NCI-H748 (cell line): Measurements from ENCODE around the gene SCFD2.
"Not testable (repeated sequence)": the region's sequence is repeated elsewhere in the genome, so short reads cannot be mapped to it uniquely, and the experiment has no call there.

Experiments used
- DNase-seq: peaks from one replicate; lab custom pipeline; 2025; ENCODE audit not compliant: unreplicated experiment; lab: John Stamatoyannopoulos, UW

The SCFD2 gene

DNA sequence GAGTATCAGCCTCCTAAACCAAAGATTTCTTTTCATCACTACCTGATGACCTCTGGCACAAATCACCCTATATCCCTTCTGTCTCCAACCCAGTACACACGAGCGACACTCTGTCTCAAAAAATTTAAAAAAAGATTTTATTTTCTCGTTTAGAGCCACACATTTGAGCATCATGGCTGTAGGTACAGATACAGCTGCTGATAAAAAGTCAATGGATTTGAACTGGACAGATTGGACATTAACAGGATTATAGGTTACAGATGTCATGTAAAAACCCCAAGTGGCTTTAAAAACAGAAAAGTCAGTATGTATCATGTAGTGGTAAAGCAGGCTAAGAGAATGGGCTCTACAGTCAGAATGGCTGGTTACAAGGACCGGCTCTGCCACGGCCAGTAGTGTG, 171.1 kb downstream of the SCFD2 start:
- no peak for DNase-seq

DNA sequence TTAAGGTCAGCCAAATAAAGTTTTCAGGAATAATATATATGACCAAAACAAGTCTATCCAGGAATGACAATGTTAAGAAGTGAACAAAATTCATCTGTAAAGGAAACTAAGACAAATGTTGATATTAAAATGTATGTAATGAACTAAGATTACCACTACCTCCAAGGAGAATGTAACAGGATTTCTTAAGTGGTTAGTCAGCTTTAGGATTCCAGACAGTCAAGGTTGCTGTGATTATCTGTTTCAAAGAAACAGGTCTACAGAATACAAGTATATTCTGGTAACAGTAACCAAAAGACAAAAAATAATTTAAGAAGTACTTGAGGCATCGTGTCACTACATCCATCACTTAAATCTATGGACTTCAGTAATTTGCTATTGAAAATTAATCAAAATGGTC, 172.8 kb downstream of the SCFD2 start:
- no peak for DNase-seq

DNA sequence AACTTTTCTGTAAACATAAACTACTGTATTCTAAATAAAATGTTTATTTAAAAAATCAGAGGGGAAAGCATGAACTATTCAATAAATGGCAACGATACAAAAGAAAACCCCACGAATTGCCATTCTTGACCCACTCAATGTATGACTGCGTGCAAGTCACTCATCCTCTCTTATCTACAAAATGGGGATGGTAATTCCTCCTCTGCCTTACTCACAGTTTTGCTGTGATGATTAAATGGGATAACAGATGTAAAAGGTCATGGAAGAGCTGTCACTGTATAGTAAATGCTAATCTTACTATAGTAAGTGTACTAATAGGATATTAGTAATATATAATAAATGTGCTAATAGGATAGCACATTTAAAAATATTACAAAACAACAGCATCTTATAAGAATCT, 173.4 kb downstream of the SCFD2 start:
- DNase-seq, result no peak

DNA sequence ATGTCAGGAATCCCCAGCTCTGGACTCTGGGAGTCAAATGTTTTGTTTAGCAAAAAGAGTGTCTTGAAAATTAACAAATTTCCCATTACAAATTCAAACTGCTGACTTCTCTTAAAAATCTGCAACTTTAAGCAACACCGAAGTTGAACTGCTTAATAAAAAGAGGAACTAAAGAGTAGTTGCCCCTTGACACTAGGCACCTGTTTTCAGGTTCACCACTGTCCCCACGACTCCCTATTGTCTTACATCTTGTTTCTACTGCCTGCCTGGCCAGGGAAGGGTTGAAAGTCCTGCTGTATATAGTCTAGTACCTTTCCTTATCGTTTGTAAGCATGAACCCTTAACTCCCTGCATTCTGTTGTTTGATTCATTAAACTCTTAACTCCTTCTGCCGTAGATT, 173.9 kb downstream of the SCFD2 start:
- no peak for DNase-seq

DNA sequence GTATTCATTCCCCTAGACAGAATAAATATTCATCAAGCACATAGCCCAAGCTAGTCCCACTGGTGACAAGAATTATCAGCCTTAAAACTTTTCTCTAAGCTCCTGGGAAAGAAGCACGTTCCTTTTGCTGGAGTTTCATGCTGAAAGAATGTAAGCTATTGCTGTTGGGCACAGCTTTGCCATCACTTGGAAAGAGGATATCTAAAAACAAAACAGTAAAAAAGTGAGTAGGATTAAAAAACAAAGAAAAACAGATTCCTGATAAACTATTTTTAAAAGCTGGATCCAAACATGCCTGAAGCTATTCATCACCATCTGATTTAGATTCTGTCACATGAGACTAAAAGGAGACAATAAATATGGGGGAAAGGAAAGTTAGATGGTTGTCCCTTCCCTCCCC, 176.8 kb downstream of the SCFD2 start:
- no peak for DNase-seq

DNA sequence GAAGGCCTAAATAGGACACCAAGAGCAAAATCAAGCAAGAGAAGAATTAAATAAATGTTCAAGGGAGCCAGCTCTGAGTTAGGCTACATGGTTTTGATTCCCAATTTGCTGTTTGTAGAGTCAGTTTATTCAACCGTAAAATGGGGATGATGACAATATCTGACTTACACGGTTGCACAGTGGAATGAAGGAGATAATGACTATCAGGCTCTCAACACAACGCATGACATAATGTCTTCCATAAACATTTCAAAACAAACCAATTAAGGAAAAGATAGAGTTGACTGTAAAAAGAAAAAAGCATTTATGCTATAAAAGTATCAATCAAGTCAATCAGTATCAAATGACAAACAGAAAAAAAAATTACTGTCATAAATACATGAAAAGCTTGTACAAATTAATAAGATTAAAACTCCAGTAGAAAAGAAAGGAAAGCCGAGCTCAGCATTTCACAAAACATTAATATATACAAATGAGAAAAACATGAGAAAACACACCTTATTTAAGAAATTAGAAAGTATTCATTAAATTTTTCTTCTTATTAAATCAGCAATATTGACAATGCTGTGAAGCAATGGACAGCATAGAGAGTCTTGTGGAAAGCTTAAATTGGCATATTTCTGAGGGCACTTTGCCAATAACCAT, 179.0 kb downstream of the SCFD2 start:
- peak; percentile 52 for DNase-seq

DNA sequence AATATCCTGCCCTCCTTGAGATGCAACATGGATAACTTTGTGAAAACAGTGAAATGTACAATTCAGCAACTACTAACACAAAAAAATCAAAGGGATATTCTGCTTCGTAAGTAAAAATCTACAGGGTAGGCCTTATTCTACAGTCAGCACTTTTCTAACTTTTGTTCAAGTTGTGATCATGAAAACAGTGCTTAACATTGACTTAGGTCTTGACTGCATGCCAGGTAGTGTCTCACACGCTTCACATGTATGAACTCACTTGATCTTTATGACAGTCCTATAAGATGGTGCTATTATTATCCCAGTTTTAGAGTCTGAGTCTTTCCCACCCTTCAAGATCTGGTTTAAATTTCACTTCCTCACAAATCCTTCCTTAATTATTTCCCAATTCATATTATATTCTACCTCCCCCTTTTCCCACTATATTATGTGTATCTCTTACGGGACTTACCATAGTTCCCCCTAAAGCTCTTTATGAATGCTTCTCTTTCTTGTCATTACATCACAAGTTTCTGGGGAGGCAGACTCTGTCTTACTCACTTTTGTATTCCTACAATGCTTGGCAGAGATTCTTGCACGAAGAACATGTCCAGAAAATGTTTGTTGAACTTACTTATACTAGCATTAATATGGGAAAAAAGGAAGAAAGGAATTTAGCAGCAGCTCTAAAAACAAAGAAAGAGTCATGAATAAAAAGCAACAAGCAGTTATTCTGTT, 179.8 kb downstream of the SCFD2 start:
- DNase-seq, result no peak

DNA sequence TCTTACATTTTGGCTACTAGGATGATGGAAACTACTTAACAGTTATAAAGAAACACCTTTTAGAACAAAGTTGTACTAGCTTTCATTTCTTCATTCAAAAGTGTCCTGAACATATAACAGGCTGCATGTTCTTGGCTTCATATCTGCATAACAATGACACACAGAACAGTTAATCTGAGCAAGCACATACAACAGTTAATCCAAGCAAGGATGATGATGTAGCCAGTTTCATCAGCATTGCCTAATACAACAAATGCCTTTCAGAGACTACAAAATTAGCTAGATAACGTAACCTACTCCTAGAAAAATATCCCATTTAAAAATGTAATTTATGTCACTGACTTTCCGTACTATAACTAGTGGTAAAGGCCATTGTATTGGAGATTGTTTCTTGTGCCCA, 182.1 kb downstream of the SCFD2 start:
- no peak for DNase-seq

DNA sequence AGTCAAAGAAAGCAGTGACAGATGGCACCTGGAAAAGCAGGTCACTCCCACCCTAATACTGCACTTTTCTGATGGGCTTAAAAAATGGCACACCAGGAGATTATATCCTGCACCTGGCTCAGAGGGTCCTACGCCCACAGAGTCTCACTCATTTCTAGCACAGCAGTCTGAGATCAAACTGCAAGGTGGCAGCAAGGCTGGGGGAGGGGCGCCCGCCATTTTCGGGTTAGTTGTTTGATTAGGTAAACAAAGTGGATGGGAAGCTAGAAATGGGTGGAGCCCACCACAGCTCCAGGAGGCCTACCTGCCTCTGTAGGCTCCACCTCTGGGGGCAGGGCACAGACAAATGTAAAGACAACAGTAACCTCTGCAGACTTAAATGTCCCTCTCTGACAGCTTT, 188.1 kb downstream of the SCFD2 start:
- DNase-seq, result not testable (repeated sequence)

DNA sequence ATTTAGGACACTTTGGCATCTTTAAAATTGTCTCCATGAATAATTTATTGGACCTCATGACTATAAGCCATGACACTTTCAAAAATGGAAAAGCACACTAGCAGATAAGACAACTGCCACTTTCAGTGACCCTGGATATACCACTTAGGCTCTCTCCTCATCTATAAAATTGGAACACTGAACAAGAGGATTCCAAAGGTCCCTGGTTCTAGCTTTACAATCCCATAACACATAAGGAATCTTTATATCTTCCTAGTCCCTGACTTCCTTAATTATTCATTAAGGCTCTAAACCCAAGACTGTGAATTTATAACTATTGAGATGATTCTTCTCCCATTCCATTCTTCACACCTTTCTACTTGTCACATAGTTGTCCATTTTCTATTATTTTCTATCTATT, 190.2 kb downstream of the SCFD2 start:
- DNase-seq, result no peak

DNA sequence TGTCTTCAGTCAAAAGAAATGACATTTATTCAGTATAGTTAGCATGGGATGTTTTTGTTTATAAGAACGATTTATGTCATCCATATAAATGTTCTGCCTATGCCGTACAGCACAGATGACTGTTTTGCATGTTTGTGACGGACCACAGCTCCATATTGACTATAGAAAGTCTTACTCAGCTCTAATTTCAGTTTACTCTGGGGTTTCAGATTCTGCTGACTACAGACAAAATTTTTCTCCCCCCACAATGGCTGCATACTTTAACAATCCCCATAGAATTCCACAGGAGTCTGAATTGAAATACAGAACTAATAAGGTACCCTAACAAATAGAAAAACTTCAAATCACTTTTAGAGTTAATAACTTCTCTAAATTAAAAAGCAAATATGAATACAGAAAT, 191.0 kb downstream of the SCFD2 start:
- no peak for DNase-seq

DNA sequence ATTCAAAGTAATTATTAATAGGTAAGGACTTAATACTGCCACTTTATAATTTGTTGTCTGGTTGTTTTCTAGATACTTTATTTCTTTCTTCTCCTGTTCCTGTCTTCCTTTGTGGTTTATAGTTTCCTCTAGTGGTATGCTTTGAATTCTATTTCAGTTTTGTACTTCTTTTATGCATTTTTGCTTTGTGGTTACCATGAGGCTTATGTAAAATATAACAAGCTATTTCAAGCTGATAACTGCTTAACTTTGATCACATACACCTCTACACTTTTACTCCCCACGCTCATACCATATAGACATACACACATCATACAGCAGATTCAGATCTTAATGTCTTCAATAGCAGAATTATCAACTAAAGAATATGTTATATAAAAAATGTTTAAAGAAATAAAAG, 192.3 kb downstream of the SCFD2 start:
- DNase-seq, result no peak

DNA sequence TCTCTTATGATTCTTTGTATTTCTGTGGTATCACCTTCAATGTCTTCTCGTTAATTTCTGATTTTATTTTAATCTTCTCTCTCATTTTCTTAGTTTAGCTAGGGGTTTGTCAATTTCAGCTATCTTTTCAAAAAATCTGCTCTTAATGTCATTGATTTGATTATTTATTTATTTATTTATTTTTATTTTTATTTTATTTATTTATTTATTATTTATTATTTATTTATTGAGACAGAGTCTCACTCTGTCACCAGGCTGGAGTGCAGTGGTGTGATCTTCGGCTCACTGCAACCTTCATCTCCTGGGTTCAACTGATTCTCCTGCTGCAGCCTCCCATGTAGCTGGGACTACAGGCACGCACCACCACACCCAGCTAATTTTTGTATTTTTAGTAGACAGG, 194.1 kb downstream of the SCFD2 start:
- DNase-seq, result no peak

DNA sequence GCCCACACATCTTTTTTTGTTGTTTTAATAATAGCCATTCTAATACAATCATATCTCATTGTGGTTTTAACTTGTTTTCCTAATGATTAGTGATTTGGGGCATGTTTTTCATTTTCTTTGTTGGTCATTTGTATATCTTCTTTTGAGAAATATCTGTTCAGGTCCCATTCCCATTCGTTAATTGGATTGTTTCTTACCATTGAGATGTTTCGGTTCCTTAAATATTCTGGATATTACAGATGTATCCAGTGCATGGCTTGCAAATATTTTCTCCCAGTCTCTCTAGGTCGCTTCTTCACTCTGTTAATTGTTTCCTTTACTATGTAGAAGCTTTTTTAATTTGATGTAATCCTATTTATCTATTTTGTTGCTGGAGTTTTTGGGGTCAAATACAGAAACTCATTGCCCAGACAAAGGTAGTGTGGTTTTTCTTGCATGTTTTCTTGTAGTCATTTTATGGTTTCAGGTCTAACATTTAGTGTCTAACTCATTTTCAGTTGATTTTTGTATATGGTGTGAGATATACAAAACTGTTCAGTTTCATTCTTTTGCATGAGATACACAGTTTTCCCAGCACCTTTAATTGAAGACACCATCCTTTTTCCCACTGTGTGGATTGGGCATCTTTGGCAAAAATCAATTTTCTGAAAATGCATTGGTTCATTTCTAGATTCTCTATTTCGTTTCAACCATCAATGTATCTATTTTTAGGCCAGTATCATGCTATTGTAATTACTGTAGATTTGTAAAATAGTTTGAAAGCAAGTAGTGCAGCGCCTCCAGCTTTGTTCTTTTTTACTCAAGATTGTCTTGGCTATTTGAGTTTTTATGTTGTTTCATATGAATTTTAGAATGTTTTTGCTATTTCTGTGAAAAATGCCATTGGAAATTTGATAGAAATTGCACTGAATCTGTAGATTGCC, 195.9 kb downstream of the SCFD2 start:
- DNase-seq, result no peak

DNA sequence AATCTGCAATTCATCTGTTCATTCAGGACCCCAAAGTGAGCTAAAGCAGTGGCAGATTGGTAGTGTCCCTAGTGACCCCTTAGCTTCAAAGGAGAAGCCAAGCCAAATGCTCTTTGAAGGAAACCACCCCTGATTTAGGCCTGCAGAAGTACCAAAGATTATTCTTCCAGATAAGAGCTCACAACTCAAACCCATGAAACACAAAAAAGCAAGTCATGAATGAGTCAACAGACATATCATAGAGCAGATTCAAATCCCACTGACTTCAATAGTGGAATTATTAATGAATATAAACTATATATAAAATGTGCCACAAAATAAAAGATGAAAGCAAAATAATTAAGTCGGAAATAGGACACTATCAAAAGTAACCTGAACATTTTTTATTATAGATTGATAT, 197.6 kb downstream of the SCFD2 start:
- DNase-seq, result no peak

DNA sequence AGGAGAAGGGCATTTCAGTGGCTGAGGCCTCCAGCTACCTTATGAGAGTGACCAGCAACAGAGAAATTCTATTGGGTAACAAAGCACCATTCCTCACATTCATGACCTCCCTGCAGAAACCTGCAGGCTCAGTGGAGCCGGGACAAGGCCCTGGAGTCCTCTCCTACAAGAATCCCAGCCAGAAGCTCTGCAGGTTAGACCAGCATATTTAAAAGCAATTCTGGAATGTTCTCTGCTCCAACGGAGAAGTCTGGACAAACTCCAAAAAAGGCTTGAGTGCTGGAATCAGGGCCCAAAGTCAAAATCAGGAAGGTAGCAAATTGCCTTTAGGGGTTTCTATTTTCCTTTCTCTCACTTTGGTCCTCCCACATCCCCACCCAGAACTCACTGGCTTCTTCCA, 202.9 kb downstream of the SCFD2 start:
- DNase-seq, result no peak

DNA sequence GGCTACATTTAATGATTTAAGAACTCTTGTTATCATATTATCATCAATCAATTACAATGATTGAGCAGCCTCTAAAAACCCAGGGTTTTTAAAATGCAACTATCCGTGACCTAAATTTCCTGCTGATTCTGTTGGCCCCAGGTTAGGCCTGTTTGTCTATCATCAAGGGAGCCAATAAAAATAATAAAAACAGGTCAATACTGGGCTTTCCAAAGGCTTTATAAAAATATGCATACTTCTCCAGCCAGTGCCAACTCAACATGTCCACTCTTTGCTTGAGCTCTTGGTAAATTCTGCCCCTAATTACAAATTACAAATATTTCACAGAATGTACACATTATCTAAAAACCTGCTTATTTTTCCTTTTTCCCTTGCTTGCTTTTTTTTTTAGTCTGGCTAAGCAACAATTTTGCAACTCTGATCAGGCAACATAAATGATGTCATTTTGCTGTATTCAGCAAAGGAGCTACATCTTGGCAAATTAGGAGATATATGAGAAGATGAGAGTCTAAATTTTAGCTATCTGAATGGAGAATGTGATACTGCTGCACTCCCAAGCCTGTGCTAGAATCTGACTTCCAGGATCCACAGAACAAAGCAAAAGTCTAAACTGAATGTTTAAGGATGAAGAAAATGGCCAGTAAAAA, 204.0 kb downstream of the SCFD2 start:
- no peak for DNase-seq

DNA sequence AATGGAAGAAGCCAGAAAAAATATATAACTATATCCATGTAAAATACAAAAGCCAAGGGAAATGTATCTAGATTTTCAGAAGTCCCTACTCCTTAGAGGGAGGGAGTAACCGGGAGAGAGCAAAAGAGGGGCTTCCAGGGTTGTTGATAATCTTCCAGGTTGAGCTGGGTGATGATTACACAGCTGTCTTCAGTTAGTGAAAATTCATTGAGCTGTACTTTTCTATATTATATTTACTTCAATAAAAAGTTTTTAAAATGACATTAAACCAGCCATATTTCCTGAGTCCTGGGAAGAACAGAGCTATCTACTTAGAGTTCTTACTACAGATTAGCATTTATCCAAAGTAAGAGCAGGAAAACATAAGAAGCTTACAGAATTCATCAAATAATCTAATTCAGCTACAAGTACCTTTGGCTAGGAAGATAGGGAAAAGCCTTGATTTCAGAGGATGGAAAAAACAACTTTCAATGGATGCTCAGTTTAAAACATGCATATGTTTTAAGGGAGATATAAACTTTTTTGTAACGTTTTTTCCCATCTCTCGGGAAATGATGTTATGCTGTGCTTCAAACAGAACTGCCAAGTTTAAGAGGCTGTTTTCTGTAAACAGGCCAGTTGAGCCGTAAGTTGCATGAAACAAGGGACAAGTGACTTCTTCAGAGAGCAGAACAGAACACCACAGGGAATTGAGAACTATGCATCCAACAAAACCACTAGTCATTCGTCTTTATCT, 204.6 kb downstream of the SCFD2 start:
- DNase-seq, result no peak

DNA sequence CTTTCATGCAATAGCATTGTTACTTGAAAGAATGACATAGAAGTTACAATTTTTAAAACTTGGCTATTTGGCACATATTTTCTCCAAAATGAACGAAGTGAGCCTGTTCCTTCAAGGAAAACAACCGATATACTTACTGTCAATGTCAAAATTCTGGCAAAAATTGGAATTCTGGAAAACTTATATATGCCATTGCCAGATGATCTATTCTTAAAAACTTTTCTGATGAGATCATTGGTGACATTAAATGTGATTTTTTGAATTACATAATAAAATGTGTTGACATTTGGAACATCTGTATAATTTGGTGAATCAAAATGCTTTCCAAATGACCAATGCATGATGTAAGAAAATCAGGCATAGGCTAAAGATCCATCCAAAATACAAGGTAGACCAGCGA, 209.0 kb downstream of the SCFD2 start:
- DNase-seq, result no peak

DNA sequence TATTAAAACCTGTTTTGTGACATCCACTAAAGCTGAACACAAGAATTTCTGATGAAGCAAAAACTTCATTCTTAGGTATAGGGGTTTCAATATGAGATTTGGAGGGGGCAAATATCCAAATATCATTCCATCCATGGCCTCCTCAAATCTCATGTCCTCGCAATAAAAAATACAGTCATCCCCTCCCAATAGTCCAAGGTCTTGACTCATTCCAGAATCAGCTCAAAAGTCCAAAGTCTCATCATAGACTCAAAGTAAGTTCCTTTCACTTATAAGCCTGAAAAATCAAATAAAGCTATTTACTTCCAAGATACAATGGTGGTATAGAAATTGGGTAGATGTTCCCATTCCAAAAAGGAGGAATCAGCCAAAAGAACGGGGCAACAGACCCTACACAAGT, 213.4 kb downstream of the SCFD2 start:
- no peak for DNase-seq

DNA sequence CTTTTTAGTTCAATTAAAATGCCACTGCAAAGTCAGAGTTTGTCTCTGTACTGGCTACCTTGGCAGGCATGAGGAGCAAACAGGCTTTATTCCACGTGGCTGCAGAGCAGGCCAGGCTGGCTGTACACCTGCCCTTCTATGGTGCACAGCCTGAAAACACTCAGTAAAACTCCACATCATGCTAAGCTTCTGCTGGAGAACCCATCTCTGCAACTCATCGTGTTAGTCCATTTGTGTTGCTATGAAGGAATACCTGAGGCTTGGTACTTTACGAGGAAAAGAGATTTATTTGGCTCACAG, 214.4 kb downstream of the SCFD2 start:
- no peak for DNase-seq
